GM15510 (cell line): ENCODE results near the gene MALRD1.

Experiments used
- POLR2A ChIP-seq: IDR thresholded peaks from 3 replicates; pipeline ENCODE4 v1.6.1; 2011; ENCODE audit warnings: borderline replicate concordance; ENCODE audit not compliant: insufficient read length; ENCODE audit errors: extremely low read depth

The MALRD1 gene

DNA sequence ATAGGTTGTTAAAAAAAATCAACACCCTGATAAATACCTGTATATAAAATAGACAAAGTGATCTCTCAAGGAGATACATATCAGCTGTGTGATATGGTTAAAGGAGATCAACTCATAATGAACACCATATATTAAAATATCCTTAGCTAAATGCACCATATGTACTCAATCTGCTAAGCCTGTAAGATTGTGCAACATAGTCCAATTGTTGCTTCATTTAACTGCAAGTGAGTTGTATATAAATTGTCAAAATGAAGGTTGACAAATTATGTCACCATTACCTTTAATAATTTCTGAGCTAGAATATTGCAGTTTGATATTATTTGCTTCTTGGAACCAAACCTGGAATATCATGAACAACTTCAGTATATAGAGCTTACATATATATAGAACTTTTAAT lies 283.7 kb downstream of the MALRD1 start:
- no peak for TF ChIP-seq POLR2A

GRCh38 chr10:19333631-19334030 lies 285.0 kb downstream of the MALRD1 start:
- no peak for TF ChIP-seq POLR2A

GRCh38 chr10:19347621-19348020 lies 299.0 kb downstream of the MALRD1 start:
- no peak for TF ChIP-seq POLR2A

GRCh38 chr10:19367176-19367575 lies 318.6 kb downstream of the MALRD1 start:
- TF ChIP-seq POLR2A: no peak

GRCh38 chr10:19373988-19374387 lies 325.4 kb downstream of the MALRD1 start:
- TF ChIP-seq POLR2A: no peak

DNA sequence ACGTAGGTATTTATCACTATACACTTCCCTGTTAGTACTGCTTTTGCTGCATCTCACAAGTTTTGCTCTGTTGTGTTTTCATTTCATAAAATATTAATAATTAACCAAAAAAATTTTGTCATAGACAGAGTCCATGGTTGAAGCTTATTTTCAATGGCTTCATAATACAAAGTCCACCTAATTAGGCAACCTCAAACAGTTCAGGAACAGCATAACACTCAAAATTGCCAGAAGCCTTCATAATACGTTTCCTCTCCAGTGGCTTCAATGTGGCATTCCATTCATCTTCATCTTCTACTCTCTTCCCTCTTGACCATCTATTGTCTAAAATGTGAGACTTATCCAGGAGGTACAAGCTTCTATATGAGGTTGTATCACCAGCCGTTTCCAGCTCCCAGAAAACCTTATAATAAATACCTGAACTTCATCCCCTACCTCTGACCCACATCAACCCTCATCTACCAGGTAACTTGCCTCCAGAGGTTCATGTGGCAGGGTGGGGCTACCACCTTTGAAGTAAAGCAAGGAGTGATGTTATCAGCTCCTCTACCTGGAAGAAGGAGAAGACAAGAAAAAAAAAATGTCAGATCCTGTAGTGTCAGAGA lies 337.3 kb downstream of the MALRD1 start:
- no peak for TF ChIP-seq POLR2A

- TF ChIP-seq POLR2A: no peak
These were observed 360.3 kb downstream of the MALRD1 start for GRCh38 chr10:19408924-19409323.

DNA sequence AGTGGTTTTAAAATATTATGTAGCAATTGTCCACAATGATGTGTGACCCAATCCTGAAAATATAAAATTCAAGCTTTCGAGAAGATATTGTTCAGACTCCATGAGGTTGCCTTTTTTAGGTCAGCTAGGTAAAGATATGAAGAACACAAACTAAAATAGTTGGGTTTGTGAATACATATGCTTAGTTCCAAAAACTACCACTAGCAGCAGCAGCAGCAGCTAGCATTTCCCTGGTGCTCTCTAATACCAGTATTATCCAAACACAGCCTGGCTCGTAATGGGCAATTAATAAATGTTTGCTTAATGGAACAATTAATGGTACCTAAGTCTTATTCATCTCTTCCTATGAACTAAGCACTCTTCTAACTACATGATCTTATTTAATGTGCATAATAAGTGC lies 362.5 kb downstream of the MALRD1 start:
- TF ChIP-seq POLR2A: no peak

GRCh38 chr10:19412531-19412930 lies 363.9 kb downstream of the MALRD1 start:
- TF ChIP-seq POLR2A: no peak

GRCh38 chr10:19416164-19416563 lies 367.6 kb downstream of the MALRD1 start:
- no peak for TF ChIP-seq POLR2A

DNA sequence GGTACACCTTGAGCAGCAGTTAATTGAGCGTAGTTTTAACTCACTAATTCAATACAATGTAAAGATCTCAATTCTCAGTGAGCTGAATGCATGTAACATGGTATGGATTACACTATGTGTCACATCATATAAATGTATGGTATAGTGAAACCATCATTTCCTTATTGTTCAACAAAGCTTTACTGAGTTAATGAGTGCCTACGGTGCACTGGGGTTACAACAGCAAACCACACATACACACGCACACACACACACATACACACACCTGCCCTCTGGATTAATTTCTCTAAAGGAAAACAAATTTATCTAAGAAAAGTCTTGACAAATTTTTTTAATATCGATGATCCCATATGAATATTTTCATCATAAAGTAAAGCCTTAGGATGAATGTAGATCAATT lies 369.1 kb downstream of the MALRD1 start:
- TF ChIP-seq POLR2A: no peak

GRCh38 chr10:19421674-19422073 lies 373.1 kb downstream of the MALRD1 start:
- no peak for TF ChIP-seq POLR2A

DNA sequence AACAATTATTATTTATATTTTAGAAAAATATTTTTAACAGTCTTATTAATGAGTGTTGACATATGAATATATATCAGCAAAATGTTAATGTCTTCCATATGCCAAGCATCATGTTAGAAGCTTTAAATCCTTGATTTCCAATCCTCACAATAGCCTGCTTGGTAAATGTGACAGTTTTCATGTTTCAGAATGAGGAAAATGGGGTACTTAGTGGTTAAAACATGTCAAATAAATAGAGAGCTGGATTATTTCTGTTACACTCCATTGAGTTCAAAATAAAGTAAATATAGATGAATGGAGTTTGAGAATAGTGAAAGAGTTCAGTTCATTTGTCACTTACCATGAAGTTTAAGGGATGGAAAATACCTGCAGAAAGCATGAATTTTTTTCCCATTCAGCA lies 377.4 kb downstream of the MALRD1 start:
- TF ChIP-seq POLR2A: no peak

DNA sequence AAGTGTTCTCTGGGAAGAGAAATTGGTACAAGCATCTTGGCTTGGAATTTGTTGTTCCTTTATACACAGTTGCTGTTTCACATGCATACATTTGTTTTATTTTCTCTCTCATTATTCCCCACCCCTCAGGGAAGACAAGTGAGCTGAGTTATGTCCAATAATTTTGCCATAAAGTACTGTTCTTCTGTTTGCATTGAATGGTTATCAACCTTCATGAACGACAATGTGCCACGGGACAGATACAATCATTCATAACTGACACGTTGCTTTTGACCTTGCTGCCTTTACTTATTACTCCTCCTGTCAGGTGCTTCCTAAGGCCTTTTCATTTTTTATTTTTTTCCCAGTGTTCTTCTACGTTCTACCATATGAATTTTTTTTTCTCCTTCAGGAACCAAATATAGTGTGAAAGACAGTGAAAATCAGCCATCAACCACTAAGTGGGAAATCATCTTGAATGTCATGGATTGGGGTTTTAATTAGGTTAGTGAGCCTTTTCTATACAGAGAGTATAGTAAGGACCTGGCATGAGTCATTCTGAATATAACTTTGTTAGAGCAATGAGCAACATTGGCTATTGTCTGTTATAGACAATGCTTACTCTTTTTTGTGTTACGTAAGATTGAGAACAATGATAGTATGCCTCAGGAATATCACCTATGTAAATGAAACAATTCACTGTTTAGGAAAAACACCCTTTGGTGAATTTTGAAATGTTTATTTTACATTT lies 383.2 kb downstream of the MALRD1 start:
- TF ChIP-seq POLR2A: no peak

GRCh38 chr10:19449860-19450259 lies 401.3 kb downstream of the MALRD1 start:
- TF ChIP-seq POLR2A: no peak

DNA sequence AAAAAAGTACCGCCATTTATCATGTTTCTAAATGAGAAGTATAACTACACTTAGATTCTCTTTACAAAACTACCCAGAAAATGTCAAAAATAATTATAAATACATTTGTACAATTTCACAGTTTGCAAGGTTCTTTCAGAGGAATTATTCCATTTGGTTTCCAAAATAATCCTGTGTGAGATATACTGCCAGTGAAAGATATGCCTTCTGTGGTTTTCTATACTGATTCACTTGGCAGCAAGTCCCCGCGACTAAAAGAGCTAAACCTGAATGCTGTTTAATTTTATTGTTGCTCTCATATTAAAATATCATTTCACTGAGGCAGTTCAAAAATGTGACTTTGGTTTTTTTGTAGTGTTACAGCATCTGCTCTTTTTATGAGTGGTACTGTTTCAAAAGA lies 402.8 kb downstream of the MALRD1 start:
- TF ChIP-seq POLR2A: no peak
